ENCODE data around the gene BOK.
"Not testable (repeated sequence)": the region's sequence is repeated elsewhere in the genome, so short reads cannot be mapped to it uniquely, and the experiment has no call there.

Gene BOK

DNA sequence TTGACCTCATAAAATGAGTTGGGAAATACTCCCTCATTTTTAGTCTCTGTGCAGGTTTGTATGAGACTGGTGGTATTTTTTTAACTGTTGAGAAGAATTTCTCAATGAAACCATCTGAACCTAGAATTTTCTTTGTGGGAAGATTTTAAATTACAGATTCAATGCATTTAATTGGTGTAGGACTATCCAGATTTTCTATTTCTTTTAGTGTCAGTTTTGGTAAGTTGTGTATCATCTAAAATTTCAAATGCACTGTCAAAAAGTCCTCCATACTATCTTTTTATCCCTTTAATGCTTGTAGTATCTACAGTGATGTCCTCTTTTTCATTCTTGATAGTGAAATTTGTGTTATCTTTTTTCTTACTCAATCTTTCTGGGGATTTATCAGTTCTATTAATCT, 1.8 kb upstream of the BOK start:
- no peak for DNase-seq (ENCODE audit: low read depth)

DNA sequence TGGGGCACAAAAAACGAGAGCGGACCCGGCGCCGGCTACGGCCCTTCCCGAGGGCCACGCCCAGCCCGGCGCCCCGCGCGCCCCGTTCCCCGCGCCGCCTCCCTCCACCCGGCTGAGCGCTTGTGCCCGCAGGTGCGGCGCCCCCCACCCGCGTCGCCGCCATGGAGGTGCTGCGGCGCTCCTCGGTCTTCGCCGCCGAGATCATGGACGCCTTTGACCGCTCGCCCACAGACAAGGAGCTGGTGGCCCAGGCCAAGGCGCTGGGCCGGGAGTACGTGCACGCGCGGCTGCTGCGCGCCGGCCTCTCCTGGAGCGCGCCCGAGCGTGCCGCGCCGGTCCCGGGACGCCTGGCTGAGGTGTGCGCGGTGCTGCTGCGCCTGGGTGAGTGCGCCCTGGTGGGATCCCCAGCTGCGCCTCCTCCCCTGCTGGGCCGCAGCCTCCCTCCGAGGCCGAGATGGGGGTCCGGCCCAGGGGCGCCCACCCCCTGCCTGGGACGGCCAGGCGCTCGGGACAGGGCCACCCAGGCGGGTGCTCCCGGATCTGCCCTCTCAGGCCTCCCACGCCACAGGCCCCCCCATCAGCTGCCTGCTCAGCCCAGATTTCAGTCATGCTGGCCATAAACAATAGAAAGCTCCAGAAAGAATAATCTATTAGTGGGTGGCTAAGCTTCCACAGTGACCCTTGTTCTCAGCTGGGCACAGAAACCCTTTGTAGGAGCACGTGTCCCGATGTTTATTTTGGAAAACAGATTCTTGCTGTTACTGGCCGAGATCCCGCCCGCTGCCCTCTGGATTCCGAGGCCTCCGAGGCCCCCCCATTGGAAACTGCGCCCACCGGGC, 997 bp downstream of the BOK start:
- DNase-seq (ENCODE audit: low read depth), result no peak

DNA sequence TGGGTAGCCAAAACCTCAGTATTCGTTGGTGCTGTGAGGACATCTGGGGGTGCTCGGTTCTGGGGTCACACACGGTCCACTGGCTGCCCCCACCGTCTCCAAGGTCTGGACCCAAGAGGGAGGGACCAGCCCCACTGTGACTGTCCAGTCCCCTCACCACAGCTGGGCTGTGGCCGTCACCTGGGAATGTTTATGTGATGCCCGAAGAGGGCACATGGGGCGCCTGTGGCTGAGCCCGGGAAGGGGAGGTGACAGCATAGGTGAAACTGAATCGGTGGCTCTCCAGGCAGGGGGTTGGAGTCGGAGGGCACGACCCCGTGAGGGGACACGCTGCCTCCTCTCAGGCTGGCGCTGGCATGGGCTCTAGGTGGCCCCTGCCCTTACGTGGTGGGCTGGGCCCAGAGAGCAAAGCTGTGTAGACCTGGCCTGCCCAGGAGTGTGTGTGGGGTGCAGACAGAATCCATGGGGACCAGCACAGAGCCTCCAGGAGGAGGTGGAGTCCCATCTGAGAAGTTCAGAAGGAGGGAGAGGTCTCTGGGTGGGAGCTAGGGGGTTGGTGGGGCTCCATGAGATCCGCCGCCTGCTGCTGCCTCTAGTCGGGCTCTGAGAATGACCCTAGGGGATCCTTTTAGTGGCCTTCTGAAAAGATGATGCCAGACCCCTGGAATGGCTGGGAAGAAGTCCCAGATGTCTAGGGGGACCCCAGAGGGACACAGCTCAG, 1.8 kb downstream of the BOK start:
- DNase-seq (ENCODE audit: low read depth), result no peak

DNA sequence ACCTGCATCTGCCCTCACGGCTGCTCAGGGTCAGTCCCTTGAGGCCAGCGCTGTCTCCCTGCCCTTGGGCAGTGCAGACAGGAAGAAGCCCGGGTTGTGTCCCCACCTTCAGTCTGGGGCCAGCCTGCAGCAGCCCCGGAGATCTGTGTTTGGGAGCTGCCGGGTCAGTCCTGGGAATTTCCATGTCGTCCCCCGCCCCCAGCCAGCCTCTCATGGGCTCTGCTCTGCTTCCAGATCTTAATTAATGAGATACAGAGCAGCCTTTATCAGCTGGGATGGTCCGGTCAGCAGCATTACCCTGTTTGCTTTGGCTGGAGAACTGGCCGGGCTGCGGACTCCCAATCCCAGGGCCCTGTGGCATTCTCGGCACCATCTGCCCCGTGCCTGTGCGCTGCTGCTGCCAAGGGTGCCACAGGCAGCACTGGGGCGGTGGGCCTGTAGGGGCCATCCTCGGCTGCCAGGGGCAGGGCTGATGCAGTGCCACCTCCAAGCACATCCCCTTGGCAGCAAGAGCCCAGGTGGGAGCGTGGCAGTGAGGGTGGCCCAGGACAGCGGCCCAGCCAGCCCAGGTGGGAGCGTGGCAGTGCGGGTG, 2.4 kb downstream of the BOK start:
- DNase-seq (ENCODE audit: low read depth), result no peak

DNA sequence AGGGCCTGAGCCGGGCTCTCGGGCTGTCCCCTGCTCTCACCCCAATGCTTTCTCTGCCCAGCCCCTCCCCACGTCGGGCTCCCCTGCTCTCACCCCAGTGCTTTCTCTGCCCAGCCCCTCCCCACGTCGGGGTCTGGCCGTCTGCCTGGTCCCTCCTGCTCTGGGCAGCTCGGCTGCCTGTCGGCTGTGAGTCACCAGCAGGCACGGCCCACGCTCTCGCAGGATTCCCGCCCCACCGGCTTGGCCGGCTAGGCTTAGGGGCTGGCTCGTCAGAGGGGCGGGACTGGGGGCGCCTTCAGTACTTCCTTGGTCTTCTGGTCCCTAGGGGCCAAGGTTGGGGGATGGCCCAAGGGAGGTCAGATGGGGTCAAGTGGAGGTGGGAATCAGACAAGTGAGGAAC, 3.3 kb downstream of the BOK start:
- DNase-seq (ENCODE audit: low read depth), result no peak

DNA sequence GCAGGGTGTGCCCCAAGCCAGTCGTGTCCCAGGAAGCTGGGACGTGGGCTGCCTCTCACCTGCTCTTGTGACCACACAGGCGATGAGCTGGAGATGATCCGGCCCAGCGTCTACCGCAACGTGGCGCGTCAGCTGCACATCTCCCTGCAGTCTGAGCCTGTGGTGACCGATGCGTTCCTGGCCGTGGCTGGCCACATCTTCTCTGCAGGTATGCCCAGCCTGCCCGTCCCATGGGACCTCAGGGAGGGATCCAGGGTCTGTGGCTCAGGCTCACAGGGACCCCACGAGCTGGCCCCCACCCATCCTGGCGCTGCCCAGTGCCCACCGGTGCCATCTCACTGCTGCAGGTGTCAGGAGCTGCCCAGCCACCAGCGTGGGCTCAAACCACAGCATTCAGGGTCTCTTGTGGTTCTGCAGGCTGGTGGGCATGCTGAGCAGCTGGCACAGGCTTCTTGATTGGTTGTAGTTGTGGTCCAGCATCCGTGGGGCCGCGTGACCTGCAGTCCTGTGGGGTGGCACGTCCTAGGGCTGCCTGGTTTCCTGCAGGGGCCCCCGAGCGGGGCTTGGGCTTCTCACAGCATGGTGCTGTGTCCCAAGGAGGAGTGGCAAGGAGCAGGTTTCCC, 3.8 kb downstream of the BOK start:
- no peak for DNase-seq (ENCODE audit: low read depth)

DNA sequence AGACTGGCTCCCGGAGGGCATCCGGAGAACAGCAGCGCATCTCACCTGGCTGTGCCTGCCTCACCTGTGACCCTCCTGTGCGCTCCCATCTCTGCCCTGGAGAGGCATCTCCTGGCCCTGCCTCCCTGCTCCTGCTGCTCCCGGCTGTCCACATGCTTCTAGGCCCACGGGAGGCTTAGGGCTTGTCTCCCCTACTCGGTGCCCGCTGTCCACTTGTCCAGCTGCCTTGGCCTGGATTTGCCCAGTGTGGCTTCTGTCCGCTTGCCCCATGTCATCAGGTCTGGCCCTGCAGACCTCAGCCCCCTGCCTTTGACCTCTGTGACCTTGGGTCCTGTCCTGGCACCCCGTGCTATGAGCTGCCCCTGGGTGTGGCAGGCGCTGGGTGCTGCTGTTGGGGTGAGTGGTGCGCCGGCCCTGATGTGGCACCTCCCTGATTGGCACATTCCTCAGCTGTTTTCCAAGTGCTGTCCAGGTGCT, 4.5 kb downstream of the BOK start:
- no peak for DNase-seq (ENCODE audit: low read depth)

DNA sequence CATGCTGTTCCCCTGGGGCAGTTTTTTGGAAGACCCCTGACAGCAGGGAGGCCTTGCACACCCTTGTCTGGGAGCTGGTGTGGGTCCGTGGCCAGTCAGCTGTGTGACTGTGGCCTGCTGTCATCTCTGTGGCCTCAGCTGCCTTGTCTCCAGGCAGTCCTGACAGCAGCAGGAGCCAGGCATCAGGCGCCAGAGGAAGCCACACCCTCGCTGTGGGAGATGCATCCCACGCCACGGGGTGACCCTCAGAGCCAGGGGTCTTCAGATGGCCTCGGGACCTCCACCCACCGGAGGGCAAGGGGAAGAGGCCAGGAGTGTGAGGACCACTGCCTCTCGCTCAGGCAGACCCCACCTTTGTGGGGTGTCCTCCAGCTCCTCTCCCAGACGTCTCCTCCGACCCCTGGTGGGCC, 5.0 kb downstream of the BOK start:
- no peak for DNase-seq (ENCODE audit: low read depth)

DNA sequence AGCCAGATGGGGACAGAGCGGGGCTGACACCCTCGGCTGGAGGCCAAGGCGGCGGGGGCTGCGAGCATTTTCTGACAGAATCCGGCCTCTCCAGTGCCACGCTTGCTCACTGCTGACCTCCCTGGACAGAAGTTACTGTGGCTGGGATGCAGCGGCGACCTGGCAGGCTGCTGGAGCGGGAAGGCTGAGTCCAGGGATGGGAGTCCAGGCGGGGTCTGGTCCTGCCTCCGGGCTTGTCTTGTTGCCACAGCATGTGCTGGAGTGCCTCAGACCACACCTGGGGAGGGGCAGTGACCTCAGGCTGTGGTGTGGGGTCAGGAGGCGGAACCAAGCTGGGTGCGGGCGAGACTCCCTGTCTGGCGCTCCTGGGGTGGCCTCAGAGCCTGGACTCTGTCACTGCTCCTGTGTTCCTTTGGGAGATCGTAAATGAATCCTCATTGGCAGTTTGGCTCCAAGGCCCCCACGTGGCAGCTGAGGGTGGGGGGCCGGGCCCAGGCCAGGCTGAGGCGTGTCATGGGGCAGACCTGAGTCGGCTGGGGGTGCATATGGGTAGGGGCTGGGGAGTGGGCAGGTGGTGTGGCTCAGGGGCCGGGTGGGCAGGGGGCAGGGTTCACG, 5.5 kb downstream of the BOK start:
- DNase-seq (ENCODE audit: low read depth), result peak; percentile 29

DNA sequence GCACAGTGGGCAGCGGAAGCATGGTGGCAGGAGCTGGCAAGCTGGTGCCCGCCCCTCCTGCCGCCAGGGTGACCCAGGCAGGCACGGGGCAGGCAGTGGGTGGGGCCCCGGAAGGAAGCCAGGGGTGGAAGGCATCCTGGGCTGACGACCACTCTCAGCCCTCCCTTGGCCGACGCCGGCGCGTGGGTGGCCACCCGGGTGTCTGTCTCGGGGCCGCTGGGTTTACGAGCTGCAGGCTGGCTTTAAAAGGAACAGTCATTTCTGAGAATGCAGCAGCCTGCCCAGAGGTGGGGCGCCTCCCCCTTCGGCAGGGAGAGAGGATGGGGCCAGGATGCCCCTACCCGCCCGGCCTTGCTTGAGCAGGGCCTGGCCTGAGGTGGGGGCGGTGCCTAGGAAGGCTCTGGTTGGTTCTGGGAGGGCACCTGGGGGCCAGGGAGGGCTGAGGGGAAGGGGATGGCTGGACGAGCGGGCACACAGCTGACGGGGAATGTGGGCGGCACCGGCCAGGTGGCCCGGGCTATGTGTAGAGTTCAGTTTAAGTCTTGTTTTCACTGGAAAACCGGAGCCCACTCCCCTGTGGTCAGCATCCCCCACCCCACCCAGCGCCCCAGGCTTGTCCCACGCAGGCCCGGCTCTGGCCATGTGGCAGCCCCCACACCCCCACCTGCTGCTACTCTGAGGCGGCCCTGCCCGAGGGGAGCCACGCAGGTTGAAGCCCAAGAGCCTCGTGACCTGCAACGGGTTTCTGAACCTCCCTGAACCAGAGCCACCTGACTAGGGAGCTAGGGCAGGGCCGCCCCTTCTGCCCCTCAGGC, 6.3 kb downstream of the BOK start:
- peak; percentile 41 for DNase-seq (ENCODE audit: low read depth)

DNA sequence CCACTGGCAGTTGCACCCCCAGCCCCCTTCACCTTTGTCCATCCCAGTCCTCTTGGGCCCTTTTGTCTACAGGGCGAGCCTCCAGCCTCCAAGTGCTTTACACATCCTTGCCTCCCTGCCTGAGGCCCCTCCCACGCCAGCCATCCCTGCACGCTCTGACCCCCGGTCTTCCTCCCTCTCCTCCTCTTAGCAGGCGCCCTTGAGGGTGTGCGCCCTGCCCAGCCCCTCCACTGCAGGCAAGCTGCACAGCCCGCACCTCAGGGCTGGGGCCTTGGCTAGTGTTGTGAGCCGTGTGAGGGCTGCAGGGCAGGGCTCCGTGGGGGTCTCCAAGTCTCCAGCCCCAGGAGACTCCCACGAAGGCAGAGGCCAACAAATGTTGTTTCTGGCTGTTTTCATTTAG, 6.9 kb downstream of the BOK start:
- DNase-seq (ENCODE audit: low read depth), result no peak

DNA sequence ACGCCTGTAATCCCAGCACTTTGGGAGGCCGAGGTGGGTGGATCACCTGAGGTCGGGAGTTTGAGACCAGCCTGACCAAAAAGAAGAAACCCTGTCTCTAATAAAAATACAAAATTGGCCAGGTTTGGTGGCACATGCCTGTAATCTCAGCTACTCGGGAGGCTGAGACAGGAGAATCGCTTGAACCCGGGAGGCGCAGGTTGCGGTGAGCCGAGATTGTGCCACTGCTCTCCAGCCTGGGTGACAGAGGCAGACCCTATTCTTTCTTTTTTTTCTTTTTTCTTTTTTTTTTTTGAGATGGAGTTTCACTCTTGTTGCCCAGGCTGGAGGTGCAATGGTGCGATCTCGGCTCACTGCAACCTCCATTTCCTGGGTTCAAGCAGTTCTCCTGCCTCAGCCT, 7.5 kb downstream of the BOK start:
- DNase-seq (ENCODE audit: low read depth), result not testable (repeated sequence)

DNA sequence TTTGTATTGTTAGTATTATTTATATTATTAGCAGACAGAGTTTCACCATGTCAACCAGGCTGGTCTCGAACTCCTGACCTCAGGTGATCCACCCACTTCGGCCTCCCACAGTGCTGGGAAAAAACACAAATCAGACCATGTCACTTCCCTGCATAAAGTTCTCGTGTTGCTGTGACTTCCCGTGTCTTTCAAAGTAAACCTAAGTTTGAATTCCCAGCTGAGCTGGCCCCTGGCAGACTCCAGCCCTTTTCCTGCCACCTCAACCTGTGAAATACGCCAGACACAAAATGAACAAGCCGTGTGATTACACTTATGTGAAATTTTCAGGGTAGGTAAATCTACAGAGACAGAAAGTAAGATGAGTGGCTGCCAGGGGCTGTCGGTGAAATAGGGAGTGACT, 7.9 kb downstream of the BOK start:
- DNase-seq (ENCODE audit: low read depth), result no peak

DNA sequence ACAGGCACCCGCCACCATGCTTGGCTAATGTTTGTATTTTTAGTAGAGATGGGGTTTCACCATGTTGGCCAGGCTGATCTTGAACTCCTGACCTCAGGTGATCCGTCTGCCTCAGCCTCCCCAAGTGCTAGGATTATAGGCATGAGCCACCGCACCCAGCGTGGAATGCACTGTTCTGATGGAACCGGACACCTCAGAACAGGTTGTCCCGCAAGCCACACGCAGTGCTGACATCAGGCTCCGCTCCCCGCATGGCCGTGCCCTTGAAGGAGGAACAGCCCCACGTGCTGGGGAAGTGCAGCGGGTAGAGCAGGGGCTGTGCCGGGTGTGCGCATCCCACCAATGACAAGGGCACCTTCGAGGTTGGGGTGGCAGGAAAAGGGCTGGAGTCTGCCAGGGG, 8.7 kb downstream of the BOK start:
- not testable (repeated sequence) for DNase-seq (ENCODE audit: low read depth)

DNA sequence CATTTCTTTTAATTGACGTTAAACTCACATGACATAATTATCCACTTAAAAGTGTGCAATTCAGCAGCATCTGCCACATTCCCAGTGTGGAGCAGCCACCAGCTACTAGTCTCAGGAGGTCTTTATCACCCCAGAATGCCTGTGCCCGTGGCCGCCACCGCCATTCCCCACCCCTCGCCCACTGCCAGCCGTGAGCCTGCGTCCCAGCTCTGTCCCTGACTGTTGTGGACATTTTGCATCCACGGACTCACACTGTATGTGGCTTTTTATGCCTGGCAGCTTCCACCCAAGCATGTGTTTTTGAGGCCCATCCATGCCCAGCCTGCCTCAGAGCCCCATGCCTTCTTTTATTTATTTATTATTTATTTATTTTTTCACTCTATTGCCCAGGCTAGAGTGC, 9.2 kb downstream of the BOK start:
- no peak for DNase-seq (ENCODE audit: low read depth)

DNA sequence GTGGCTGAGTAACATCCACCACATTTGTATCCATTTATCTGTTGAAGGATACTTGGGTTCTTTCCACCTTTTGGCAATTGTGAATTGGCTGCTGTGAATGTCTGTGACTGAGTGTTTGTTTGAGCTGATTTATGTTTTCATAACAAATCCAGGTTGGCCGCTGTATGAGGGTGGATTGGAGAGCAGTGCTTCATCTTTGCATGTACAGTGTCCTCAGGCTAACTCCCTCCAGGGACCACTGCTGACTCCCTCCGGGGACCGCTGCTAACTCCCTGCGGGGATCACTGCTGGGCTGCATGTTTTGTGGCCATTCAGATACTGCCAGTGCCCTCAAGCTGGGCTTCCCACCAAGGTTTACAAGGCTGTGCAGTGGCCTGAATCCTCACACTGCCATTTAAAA, 10.2 kb downstream of the BOK start:
- no peak for DNase-seq (ENCODE audit: low read depth)

DNA sequence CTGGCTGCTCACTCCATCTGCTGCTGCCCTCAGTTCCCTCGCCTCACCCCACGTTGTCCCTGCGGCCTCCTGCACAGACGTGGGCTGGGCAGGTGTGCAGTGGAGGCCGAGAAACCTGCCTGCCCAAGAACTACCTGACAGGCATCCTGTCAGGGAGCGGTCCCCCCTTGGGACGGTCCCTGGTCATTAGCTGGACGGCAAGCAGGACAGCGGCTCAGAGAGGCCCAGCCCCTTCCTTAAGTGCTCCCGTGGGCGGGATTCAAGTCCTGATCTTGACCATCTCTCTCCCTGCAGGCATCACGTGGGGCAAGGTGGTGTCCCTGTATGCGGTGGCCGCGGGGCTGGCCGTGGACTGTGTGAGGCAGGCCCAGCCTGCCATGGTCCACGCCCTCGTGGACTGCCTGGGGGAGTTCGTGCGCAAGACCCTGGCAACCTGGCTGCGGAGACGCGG, 11.3 kb downstream of the BOK start:
- DNase-seq (ENCODE audit: low read depth), result no peak

DNA sequence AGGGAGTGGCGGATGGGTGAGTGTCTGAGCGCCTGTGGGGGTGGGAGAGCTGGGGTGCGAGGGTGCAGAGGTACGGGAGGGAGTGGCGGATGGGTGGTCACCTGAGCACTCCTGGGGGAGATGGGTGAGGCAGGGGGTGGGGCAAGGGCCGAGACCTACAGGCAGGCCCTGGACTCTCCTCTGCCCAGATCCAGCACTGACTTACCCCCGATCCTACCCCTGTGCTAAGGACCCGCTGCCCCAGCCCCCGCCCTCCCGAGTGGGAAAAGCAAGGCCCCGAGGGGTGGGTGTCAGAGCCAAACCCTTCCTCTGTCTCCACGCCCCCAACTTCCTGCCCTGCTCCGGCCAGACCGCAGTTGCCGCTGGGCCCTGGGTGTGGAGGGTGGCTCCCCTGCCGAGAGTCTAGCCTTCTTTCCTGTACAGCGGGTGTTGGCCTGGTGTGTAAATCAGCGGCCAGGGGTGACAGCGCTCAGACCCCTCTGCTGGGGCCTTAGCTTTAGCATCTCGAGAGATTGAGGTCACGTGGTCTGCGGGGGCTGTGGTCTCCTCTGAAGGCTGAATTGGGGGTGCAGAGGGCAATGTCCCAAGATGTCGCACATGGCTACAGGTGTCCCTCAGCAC, 12.5 kb downstream of the BOK start:
- DNase-seq (ENCODE audit: low read depth), result peak; percentile 70

DNA sequence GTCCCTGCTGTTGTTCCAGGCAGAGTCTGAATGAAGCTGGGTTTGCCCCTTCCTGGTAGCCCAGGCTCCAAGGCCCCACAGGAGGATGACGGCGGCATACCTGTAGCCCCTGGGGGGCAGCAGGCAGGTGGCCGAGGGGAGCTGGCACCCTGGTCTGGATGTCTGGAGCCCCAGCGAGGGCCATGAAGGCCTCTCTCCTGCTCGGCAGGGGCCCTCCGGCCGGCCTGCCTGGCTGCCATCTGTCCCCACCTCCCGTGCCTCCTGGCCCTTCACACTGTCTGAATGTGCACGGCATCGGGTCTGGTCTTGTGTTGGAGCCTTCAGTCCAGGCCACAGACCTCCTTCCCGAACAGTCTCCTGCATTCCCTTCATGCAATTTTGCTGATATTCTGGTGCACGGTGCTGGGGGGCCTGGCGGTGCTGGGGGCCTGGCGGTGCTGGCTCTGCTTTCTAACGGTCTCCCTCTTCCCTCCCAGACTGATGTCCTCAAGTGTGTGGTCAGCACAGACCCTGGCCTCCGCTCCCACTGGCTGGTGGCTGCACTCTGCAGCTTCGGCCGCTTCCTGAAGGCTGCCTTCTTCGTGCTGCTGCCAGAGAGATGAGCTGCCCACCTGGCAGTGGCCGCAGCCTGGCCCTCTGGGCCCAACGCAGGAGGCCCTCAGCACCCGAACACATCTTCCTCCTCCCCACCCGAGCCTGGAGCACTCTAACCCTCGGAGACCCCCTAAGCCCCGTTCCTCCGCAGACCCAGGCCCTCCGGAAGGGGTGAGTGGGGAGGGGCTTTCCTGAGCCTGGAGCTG, 13.5 kb downstream of the BOK start:
- DNase-seq (ENCODE audit: low read depth), result no peak

Measured in CMK (cell line).